ENCODE data around the gene FAM89A. TPM values are rescaled to one million over a fixed set of nuclear protein-coding genes. Genes with fewer than 3 reads are reported as not detected.

The FAM89A gene
- total RNA-seq, 1 experiment from 2014 or later: 23.6 TPM

- Histone ChIP-seq H4K20me1 (ENCODE audit: insufficient read depth) (no peaks in the 10 kb centered on the region), H3K9ac (ENCODE audit: low read length) (no peak overlapping the region), H3K4me2 (ENCODE audit: low read length) (no peak overlapping the region), H3K4me3 (replicated peaks in 1 of 2; ENCODE audit: low read depth in 1 of 2, low read length in 2 of 2) (no peak overlapping the region), H3K4me1 (ENCODE audit: control insufficient read depth in 1 of 2, insufficient read depth in 2 of 2, low read length in 2 of 2) (peaks cover 8 to 31% of the 10 kb centered on the region in 2 experiments; a peak in 3 of 4 replicates), H3K27me3 (ENCODE audit: insufficient read depth, low read length) (no peaks in the 10 kb centered on the region), H3K36me3 (ENCODE audit: control insufficient read depth in 1 of 2, insufficient read depth in 2 of 2, low read length in 2 of 2) (no peaks in the 10 kb centered on the region), H3K9me2 (ENCODE audit: insufficient read depth) (no peaks in the 10 kb centered on the region), H3K27ac (ENCODE audit: low read depth, low read length) (no peak overlapping the region), H3K79me2 (ENCODE audit: insufficient read depth, low read length) (no peaks in the 10 kb centered on the region), H3K9me3 (ENCODE audit: control insufficient read depth in 1 of 2, insufficient read depth in 1 of 2, low read depth in 1 of 2, low read length in 2 of 2) (no peaks in the 10 kb centered on the region), H2AFZ (ENCODE audit: low read depth, low read length, poor library complexity, severe bottlenecking) (no peak overlapping the region)
- TF ChIP-seq SRF (IDR thresholded peaks at IDR 0.05; ENCODE audit: low read depth) (no peak), SP1 (IDR thresholded peaks at IDR 0.05; ENCODE audit: low read depth) (no peak), POLR2AphosphoS5 (IDR thresholded peaks at IDR 0.05; ENCODE audit: low read depth, low read length) (no peak), ZNF274 (IDR thresholded peaks at IDR 0.05; ENCODE audit: low read depth, low read length) (no peak), EGR1 (IDR thresholded peaks at IDR 0.05; ENCODE audit: low read depth) (no peak), FOSL1 (IDR thresholded peaks at IDR 0.05; ENCODE audit: low read depth) (no peak), TCF7L2 (IDR thresholded peaks at IDR 0.05; ENCODE audit: borderline replicate concordance, extremely low read depth, insufficient read depth, insufficient read length) (no peak), ZFX (IDR thresholded peaks at IDR 0.05) (no peak), EZH2phosphoT487 (IDR thresholded peaks at IDR 0.05; ENCODE audit: borderline replicate concordance) (no peak), SIN3A (IDR thresholded peaks at IDR 0.05; ENCODE audit: low read depth) (no peak), REST (IDR thresholded peaks at IDR 0.05; ENCODE audit: low read depth) (no peak), ZBTB33 (IDR thresholded peaks at IDR 0.05; ENCODE audit: extremely low read depth, insufficient replicate concordance, low read length) (no peak), POLR2A (IDR thresholded peaks at IDR 0.05; ENCODE audit: borderline replicate concordance, extremely low read depth, insufficient read depth, insufficient read length) (no peak), MAX (IDR thresholded peaks at IDR 0.05) (no peak), CTCF (IDR thresholded peaks at IDR 0.05 in 2 of 3, conservative IDR thresholded peaks at IDR 0.05 in 1 of 3; ENCODE audit: borderline replicate concordance in 1 of 3, insufficient read depth in 1 of 3, low read depth in 2 of 3, low read length in 2 of 3) (no peak), YY1 (IDR thresholded peaks at IDR 0.05; ENCODE audit: extremely low read depth, insufficient replicate concordance, low read depth, low read length) (no peak), ELF1 (IDR thresholded peaks at IDR 0.05; ENCODE audit: borderline replicate concordance, low read depth) (no peak)
- no TSS peak for BruUV-seq (replicated peaks)
- ChIA-PET POLR2A (no interaction called here), RAD21 (ENCODE audit: low non-redundant PET in 1 of 2, low total read pairs in 2 of 2, uncharacterized antibody in 2 of 2, unreplicated experiment in 2 of 2) (no interaction called here), CTCF (no interaction called here)
- DNase-seq (ENCODE audit: low read depth, low spot score) (no peak), ATAC-seq (no peak)
- intact Hi-C loops (cut with micrococcal nuclease): no loop called here
Observed at GRCh38 chr1:231064418-231064817, 24.4 kb upstream of the FAM89A start.

Data from HCT116 (cell line).